ENCODE measurements around the gene MTHFD2L. TPM values are rescaled to one million over a fixed set of nuclear protein-coding genes. Genes with fewer than 3 reads are reported as not detected.
A peak's percentile ranks its signal among the peaks of the same experiment; 100 is the strongest.
"Not testable (repeated sequence)": the region's sequence is repeated elsewhere in the genome, so short reads cannot be mapped to it uniquely, and the experiment has no call there.

MTHFD2L gene
- total RNA-seq, 2 donors from 2014 or later: 7.3 to 7.6 TPM

DNA sequence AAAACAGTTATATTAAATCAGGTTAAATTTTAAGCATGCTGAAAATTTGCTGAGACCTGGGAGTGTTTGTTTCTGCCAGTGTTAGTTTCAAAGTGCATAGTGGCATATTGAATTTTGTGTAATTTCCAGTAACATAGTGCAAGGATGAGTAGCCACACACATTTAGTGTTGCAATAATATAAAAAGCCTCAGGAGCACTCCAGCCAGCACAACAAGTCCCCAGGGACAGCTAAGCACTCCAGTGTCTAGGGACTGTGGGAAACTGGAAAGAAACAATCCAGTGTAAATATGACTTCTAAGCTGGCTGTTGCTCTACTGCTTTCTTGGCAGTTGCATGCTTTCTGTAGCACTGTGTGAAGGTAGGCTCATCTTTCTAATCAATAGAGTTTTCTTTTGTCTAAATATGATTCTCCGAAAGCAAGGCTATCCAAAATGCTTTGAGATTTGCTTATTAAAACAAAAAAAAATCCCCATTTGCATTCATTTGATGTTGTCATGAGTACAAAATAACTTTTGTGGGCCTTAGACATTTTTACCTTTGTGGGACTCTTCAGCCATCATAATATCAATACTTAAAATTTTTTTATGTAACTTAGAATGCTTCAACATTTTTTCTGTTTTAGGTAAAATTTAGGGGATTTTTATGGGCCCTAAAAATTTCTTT is 34.7 kb upstream of the MTHFD2L start:
- Mint-ChIP-seq H3K36me3 (no peaks in the 10 kb centered on the region), H3K9me3 (peaks cover 0 to 5% of the 10 kb centered on the region in 2 donors), H3K27ac (no peak overlapping the region)
- DNase-seq (ENCODE audit: low spot score in 2 of 2): no peak
- no peak for ATAC-seq

- Mint-ChIP-seq H3K36me3 (no peaks in the 10 kb centered on the region), H3K9me3 (peaks cover 0 to 5% of the 10 kb centered on the region in 2 donors), H3K27ac (no peak overlapping the region)
- no peak for ATAC-seq
- DNase-seq (ENCODE audit: low spot score in 2 of 2): no peak
Observed at GRCh38 chr4:74125029-74125428, 32.9 kb upstream of the MTHFD2L start.

- Mint-ChIP-seq H3K36me3 (no peaks in the 10 kb centered on the region), H3K9me3 (no peaks in the 10 kb centered on the region), H3K27ac (no peak overlapping the region)
- DNase-seq (ENCODE audit: low spot score in 2 of 2) (no peak), ATAC-seq (no peak)
Observed at GRCh38 chr4:74127745-74128144, 30.2 kb upstream of the MTHFD2L start.

DNA sequence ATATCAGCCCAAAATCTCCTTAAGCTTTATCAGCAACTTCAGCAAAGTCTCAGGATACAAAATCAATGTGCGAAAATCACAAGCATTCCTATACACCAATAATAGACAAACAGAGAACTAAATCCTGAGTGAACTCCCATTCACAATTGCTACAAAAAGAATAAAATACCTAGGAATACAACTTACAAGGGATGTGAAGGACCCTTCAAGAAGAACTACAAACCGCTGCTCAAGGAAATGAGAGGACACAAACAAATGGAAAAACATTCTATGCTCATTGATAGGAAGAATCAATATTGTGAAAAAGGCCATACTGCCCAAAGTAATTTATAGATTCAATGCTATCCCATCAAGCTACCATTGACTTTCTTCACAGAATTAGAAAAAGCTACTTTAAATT is 27.1 kb upstream of the MTHFD2L start:
- not testable (repeated sequence) for H3K36me3 Mint-ChIP-seq; ATAC-seq; H3K9me3 Mint-ChIP-seq; H3K27ac Mint-ChIP-seq; DNase-seq (ENCODE audit: low spot score in 2 of 2)

GRCh38 chr4:74132188-74132587 is 25.7 kb upstream of the MTHFD2L start:
- ATAC-seq; DNase-seq (ENCODE audit: low spot score in 2 of 2); H3K27ac Mint-ChIP-seq; H3K36me3 Mint-ChIP-seq; H3K9me3 Mint-ChIP-seq: not testable (repeated sequence)

DNA sequence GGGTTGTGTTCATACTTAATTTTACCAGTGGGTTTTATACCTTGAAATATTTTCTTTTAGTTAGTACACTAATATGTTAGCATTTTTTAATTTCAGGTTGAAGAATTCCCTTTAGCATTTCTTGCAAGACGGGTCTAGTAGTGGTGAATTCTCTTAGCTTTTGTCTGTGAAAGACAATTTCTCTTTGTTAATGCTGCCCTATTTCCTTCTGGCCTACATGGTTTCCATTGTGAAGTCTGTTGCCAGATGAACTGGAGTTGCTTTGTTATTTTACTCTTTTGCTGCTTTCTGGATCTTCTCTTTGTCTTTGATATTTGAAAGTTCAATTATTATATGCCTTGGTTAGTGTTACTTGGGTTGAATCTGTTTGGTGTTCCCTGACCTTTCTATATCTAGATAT is 25.0 kb upstream of the MTHFD2L start:
- Mint-ChIP-seq H3K9me3 (no peaks in the 10 kb centered on the region), H3K27ac (no peak overlapping the region), H3K36me3 (no peaks in the 10 kb centered on the region)
- DNase-seq (ENCODE audit: low spot score in 2 of 2): no peak
- ATAC-seq: no peak

DNA sequence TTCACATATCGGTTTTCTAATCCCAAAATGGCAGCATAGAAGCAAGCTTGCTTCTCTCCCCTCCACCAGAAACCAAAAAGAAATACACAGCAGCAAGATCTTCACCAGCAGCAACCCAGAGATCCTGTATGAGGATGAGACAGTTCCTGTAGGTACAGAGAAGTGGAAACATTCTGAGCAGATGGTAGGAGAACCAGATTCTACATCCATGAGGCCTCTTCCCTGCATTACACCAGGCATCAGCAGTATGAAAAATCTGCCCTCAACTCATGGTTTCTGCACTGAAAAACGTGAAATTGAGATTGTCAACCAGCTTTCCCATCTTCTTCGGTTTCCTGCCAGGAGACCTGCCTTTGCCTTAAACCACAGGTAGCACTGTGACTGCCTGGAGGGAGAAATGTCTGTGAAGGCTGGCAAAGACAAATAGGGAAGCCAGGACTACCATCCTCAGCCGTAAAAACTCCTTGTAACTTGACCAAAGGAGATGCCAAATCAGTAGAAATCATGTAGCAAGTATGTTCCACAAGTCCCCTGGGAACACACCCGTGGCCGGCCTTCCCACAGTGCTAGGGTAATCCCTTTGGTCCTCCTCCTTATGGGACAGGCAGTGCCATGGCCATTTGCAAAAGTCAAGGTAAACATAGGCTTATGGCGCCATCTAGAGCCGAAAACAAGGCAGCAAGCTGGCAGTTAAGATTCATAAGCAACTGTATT is 24.0 kb upstream of the MTHFD2L start:
- no peaks in the 10 kb centered on the region for H3K9me3 Mint-ChIP-seq
- no peak overlapping the region for H3K27ac Mint-ChIP-seq
- H3K36me3 Mint-ChIP-seq: no peaks in the 10 kb centered on the region
- ATAC-seq (peak in 1 of 2 donors; percentile 64), DNase-seq (ENCODE audit: low spot score in 2 of 2) (peak in 1 of 2 donors; percentile 59)

- ATAC-seq (no peak), DNase-seq (ENCODE audit: low spot score in 2 of 2) (no peak)
- Mint-ChIP-seq H3K36me3 (no peaks in the 10 kb centered on the region), H3K27ac (no peak overlapping the region), H3K9me3 (no peaks in the 10 kb centered on the region)
Observed at GRCh38 chr4:74134500-74134852, 23.4 kb upstream of the MTHFD2L start.

DNA sequence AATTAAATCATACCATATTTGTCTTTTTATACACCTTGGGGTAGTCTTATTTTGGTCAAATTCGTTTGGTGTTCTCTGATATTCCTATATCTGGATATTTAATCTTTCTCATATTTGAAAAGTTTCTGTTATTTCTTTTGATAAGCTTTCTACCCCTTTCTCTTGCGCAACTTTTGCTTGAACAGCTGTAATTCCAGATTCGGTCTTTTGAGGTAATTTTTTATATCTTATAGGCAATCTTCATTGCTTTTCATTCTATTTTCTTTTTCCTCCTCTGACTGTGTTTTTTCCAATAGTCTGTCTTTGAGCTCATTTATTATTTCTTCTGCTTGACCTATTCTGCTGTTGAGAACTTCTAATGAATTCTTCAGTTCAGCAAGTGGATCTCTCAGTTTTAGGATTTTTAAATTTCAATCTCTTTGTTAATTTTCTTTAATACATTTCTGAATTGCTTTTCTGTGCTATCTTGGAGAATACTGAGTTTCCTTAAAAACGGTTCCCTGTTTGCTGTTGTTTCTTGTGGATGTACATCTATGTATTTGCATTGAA is 11.3 kb upstream of the MTHFD2L start:
- no peak for ATAC-seq
- no peak overlapping the region for H3K27ac Mint-ChIP-seq
- DNase-seq (ENCODE audit: low spot score in 2 of 2): no peak
- peaks cover 0 to 8% of the 10 kb centered on the region in 2 donors for H3K36me3 Mint-ChIP-seq
- no peaks in the 10 kb centered on the region for H3K9me3 Mint-ChIP-seq

- DNase-seq (ENCODE audit: low spot score in 2 of 2) (no peak), ATAC-seq (no peak)
- Mint-ChIP-seq H3K9me3 (no peaks in the 10 kb centered on the region), H3K36me3 (peaks cover 0 to 8% of the 10 kb centered on the region in 2 donors), H3K27ac (no peak overlapping the region)
Observed at GRCh38 chr4:74148205-74148604, 9.7 kb upstream of the MTHFD2L start.

DNA sequence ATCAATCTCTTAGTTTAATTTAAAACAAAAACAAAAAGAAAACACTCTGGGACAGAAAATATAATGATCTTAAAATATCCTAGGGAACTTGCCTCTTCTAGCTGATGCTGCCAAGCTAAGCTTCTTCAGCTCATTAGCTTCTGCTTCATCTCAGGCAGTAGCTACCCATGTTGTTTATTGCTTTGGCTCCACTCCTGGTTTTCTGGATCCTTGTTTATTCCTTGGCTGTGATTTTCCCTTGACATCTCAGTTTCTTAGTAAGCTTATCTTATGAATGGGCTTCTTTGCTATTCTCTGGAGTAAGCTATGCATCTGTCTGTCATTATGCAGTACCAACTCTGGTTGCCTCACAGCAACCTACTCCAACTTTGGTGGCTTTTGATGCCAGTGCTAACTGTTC is 5.1 kb upstream of the MTHFD2L start:
- no peaks in the 10 kb centered on the region for H3K36me3 Mint-ChIP-seq
- DNase-seq (ENCODE audit: low spot score in 2 of 2) (no peak), ATAC-seq (no peak)
- no peaks in the 10 kb centered on the region for H3K9me3 Mint-ChIP-seq
- no peak overlapping the region for H3K27ac Mint-ChIP-seq

- H3K27ac Mint-ChIP-seq: no peak overlapping the region
- H3K36me3 Mint-ChIP-seq: peaks cover 14% of the 10 kb centered on the region in 2 donors
- no peak for ATAC-seq
- DNase-seq (ENCODE audit: low spot score in 2 of 2): no peak
- H3K9me3 Mint-ChIP-seq: no peaks in the 10 kb centered on the region
Observed at GRCh38 chr4:74156521-74156920, 1.4 kb upstream of the MTHFD2L start.

- Mint-ChIP-seq H3K9me3 (no peaks in the 10 kb centered on the region), H3K36me3 (peaks cover 16 to 18% of the 10 kb centered on the region in 2 donors), H3K27ac (peak overlapping the region; percentile 60 to 92)
- ATAC-seq (no peak), DNase-seq (ENCODE audit: low spot score in 2 of 2) (no peak)
Observed at GRCh38 chr4:74157154-74157553, 764 bp upstream of the MTHFD2L start.

- Mint-ChIP-seq H3K9me3 (no peaks in the 10 kb centered on the region), H3K27ac (peak overlapping the region; percentile 92 to 95), H3K36me3 (peaks cover 16 to 18% of the 10 kb centered on the region in 2 donors)
- ATAC-seq (no peak), DNase-seq (ENCODE audit: low spot score in 2 of 2) (no peak)
Observed at GRCh38 chr4:74158466-74159142, 686 bp downstream of the MTHFD2L start.

DNA sequence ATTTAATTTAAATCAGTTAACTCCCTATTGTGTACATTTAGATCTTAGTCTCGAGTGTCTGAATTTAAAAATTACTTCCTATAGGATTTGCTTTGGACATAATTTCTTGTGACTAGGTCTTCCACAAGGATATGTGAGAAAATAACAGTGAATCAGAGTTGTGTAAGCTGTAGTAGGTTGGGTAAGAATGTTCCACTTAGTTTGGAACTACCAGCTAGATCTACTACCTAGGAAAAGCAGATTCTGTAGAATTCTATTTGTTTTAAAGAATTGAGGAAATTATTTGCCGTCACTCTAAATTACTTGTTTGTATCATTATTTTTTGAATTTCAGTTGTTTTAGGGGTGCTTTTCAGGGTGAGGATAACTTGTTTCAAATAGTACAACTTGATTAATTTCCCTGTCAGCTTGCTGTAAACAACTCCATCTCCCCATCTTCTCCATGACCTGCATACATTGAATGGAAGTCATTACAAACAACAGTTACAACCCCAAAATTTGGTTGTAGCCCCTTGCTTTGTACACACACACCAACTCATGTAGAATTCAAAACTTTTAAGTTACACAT is 1.3 kb downstream of the MTHFD2L start:
- ATAC-seq: no peak
- no peaks in the 10 kb centered on the region for H3K9me3 Mint-ChIP-seq
- DNase-seq (ENCODE audit: low spot score in 2 of 2): no peak
- H3K27ac Mint-ChIP-seq: peak overlapping the region; percentile 92 to 95
- H3K36me3 Mint-ChIP-seq: peaks cover 17 to 18% of the 10 kb centered on the region in 2 donors

- H3K36me3 Mint-ChIP-seq: peaks cover 18 to 28% of the 10 kb centered on the region in 2 donors
- no peak for ATAC-seq
- DNase-seq (ENCODE audit: low spot score in 2 of 2): no peak
- H3K9me3 Mint-ChIP-seq: no peaks in the 10 kb centered on the region
- no peak overlapping the region for H3K27ac Mint-ChIP-seq
Observed at GRCh38 chr4:74161666-74162450, 3.9 kb downstream of the MTHFD2L start.
